PC-9 (cell line): ENCODE data around the gene CHST11. TPM values are rescaled to one million over a fixed set of nuclear protein-coding genes. Genes with fewer than 3 reads are reported as not detected.

Source experiments
- BruUV-seq: library from RNA; stranded (reverse); fragments of 400-500 nt; replicated peaks from 2 replicates; lab custom pipeline; 2021; lab: Mats Ljungman, UMichigan
- CTCF ChIA-PET: fragments of 300-600 bp; sonication (Branson Sonifier 250); formaldehyde crosslinking; loops from one replicate; lab custom pipeline; 2022; ENCODE audit warnings: antibody characterized with exemption; lab: Charles Lee
- POLR2A ChIA-PET: fragments of 300-600 bp; sonication (Branson Sonifier 250); formaldehyde crosslinking; loops from one replicate; lab custom pipeline; 2022; ENCODE audit warnings: antibody characterized with exemption; ENCODE audit not compliant: unreplicated experiment; lab: Charles Lee
- DNase-seq, 2 experiments: peaks; one replicate each; pipeline versions ENCODE4 v3.0.0 to v3.0.0-alpha.2; 2015 to 2022; ENCODE audit warnings: mixed read lengths in 1 of 2
- H2AFZ ChIP-seq: fragments of 200-600 bp; sonication (generic); 2 replicates; pipeline ENCODE4 v1.8.1; 2017; ENCODE audit warnings: antibody characterized with exemption
- H3F3A ChIP-seq: fragments of 200-600 bp; sonication (generic); 2 replicates; pipeline ENCODE4 v1.8.1; 2017; ENCODE audit warnings: antibody characterized with exemption, mild to moderate bottlenecking, low read depth; ENCODE audit not compliant: insufficient read depth
- H3K27ac ChIP-seq: fragments of 200-600 bp; sonication (generic); 2 replicates; pipeline ENCODE4 v1.6.1; 2016; ENCODE audit warnings: mixed run types
- H3K27me3 ChIP-seq: fragments of 200-600 bp; sonication (generic); 2 replicates; pipeline ENCODE4 v1.6.1; 2016; ENCODE audit warnings: low read depth, mixed run types; ENCODE audit not compliant: insufficient read depth
- H3K36me3 ChIP-seq: fragments of 200-600 bp; sonication (generic); 2 replicates; pipeline ENCODE4 v1.6.1; 2016; ENCODE audit warnings: low read depth, mixed run types
- H3K4me1 ChIP-seq: fragments of 200-600 bp; sonication (generic); replicated peaks from 2 replicates; pipeline ENCODE4 v1.6.1; 2016; ENCODE audit warnings: mixed run types; ENCODE audit not compliant: insufficient read depth
- H3K4me2 ChIP-seq: fragments of 200-600 bp; sonication (generic); 2 replicates; pipeline ENCODE4 v1.6.1; 2017; ENCODE audit warnings: mixed run types
- H3K4me3 ChIP-seq: fragments of 200-600 bp; sonication (generic); 2 replicates; pipeline ENCODE4 v1.6.1; 2016; ENCODE audit warnings: mixed run types
- H3K79me2 ChIP-seq: fragments of 200-600 bp; sonication (generic); 2 replicates; pipeline ENCODE4 v1.6.1; 2017; ENCODE audit warnings: low read depth, mixed run types
- H3K9me2 ChIP-seq: fragments of 200-600 bp; sonication (generic); 2 replicates; pipeline ENCODE4 v1.8.1; 2017; ENCODE audit warnings: mild to moderate bottlenecking; ENCODE audit not compliant: insufficient read depth
- H3K9me3 ChIP-seq: fragments of 200-600 bp; sonication (generic); 2 replicates; pipeline ENCODE4 v1.8.1; 2016; ENCODE audit warnings: low read depth; ENCODE audit not compliant: insufficient read depth
- H4K20me1 ChIP-seq: fragments of 200-600 bp; sonication (generic); 2 replicates; pipeline ENCODE4 v1.8.1; 2017; ENCODE audit not compliant: insufficient read depth
- EZH2 ChIP-seq: fragments of 200-600 bp; sonication (generic); IDR thresholded peaks from 2 replicates; pipeline ENCODE4 v1.8.0; 2017; ENCODE audit warnings: antibody characterized with exemption, low read depth
- intact Hi-C: fragments of 100-400 bp; cut with micrococcal nuclease; formaldehyde crosslinking; loops from one replicate; pipeline ENCODE4 v1.10.0; 2022; ENCODE audit not compliant: unreplicated experiment
- total RNA-seq: library from RNA; stranded (reverse); gene quantifications from 2 replicates; pipeline ENCODE4 v1.2.3, GENCODE V29; 2021
- TF ChIP-seq, protein P1 (sequence below): fragments of 200-600 bp; sonication (generic); conservative IDR thresholded peaks from 2 replicates; pipeline ENCODE4 v1.6.1; 2017; ENCODE audit warnings: mixed run types, antibody characterized with exemption, mild to moderate bottlenecking, moderate library complexity

Gene CHST11
- total RNA-seq, 1 experiment from 2014 or later: 39.9 TPM

DNA sequence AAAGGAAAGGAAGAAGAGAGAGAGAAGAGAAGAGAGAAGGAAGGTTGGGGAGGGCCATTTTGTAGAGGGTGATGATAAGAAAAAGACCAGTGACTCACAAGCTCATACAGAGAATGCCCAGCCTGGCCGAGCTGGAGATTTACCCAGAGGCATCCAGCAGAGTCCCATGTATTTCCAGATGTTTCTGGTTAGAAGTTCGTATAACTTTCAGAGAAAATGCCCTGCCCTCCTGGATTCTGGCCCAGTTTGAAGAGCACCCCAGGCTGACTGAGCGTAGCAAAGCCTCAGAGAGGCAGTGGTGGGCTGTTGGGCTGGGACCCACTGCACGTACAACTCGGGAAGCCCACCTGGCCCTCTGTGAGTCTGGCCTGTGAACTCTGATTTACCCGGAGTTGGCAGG is 279.6 kb downstream of the CHST11 start:
- Histone ChIP-seq H3K9me2 (no peaks in the 10 kb centered on the region), H3K4me3 (no peak overlapping the region), H3F3A (no peaks in the 10 kb centered on the region), H3K79me2 (peaks cover 23% of the 10 kb centered on the region), H4K20me1 (peaks cover 6% of the 10 kb centered on the region), H3K9me3 (no peaks in the 10 kb centered on the region), H3K4me2 (no peak overlapping the region), H3K36me3 (no peaks in the 10 kb centered on the region), H2AFZ (no peak overlapping the region), H3K27ac (no peak overlapping the region), H3K4me1 (no peaks in the 10 kb centered on the region; the same call in 1 of the 2 replicates), H3K27me3 (no peaks in the 10 kb centered on the region)
- TF ChIP-seq, protein P1, sequence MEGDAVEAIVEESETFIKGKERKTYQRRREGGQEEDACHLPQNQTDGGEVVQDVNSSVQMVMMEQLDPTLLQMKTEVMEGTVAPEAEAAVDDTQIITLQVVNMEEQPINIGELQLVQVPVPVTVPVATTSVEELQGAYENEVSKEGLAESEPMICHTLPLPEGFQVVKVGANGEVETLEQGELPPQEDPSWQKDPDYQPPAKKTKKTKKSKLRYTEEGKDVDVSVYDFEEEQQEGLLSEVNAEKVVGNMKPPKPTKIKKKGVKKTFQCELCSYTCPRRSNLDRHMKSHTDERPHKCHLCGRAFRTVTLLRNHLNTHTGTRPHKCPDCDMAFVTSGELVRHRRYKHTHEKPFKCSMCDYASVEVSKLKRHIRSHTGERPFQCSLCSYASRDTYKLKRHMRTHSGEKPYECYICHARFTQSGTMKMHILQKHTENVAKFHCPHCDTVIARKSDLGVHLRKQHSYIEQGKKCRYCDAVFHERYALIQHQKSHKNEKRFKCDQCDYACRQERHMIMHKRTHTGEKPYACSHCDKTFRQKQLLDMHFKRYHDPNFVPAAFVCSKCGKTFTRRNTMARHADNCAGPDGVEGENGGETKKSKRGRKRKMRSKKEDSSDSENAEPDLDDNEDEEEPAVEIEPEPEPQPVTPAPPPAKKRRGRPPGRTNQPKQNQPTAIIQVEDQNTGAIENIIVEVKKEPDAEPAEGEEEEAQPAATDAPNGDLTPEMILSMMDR: no peak
- no peak for TF ChIP-seq EZH2
- POLR2A ChIA-PET: interaction anchor here (0.7 kb wide), 1 partner anchor 563 kb away, joined by 7 read pairs; no protein-coding TSS in a partner anchor
- intact Hi-C loops: no loop called here
- no TSS peak for BruUV-seq
- CTCF ChIA-PET: no interaction called here
- no peak for DNase-seq

DNA sequence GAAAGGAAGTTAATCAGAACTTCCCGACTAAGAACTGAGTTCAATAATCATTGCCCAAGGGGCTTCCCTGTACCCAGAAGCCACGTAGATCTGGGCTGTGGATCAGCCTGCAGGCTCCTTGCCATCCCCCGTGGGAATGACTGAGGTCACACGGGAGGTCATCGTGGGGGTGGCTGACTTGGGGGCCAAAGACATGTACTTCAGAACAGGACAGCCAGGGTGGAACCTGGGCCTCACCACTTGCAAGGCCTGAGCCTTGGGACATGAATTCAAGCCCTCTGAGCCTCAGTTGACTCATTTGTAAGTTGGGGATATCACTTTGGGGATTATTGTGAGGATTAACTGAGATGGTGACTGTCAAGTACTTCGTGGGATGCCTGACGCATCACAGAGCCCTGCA is 280.4 kb downstream of the CHST11 start:
- DNase-seq: no peak
- Histone ChIP-seq H3K9me2 (no peaks in the 10 kb centered on the region), H3K36me3 (no peaks in the 10 kb centered on the region), H2AFZ (no peak overlapping the region), H3K4me1 (no peaks in the 10 kb centered on the region; the same call in 1 of the 2 replicates), H4K20me1 (peaks cover 9% of the 10 kb centered on the region), H3K27me3 (no peaks in the 10 kb centered on the region), H3K9me3 (no peaks in the 10 kb centered on the region), H3F3A (no peaks in the 10 kb centered on the region), H3K4me2 (no peak overlapping the region), H3K4me3 (no peak overlapping the region), H3K79me2 (peaks cover 31% of the 10 kb centered on the region), H3K27ac (no peak overlapping the region)
- CTCF ChIA-PET: no interaction called here
- POLR2A ChIA-PET: interaction anchor here (0.7 kb wide), 1 partner anchor 616 kb away, joined by 3 read pairs; no protein-coding TSS in a partner anchor
- intact Hi-C loops: no loop called here
- BruUV-seq: no TSS peak
- no peak for TF ChIP-seq EZH2
- TF ChIP-seq, protein P1: no peak

DNA sequence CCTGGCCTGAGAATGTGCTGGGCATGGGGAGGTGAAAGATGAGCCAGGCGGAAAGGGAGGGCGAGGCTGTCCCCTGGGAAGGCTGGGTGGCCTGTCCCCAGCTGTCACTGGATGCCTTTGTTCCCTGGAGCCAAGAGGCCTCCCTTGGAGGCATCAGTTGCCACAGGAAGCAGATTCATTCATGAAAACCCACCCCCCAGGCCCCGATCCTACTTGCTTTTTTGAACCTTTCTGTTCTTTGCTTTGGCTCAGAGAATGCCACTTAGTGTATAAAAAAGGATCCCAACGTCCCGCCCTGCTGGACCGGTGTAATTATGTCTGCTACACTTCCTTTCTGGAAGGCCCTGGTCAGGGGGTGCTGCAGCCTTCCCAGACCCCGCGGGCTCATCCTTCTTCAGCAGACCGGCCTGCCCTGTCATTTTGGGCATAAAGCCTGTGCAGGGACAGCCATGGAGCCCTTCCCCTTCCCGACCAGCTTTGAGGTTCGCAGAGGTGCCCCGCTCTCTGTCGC is 281.1 kb downstream of the CHST11 start:
- Histone ChIP-seq H3K79me2 (peaks cover 36% of the 10 kb centered on the region), H3K4me1 (no peaks in the 10 kb centered on the region; the same call in 1 of the 2 replicates), H3K36me3 (no peaks in the 10 kb centered on the region), H3K27me3 (no peaks in the 10 kb centered on the region), H3K9me2 (no peaks in the 10 kb centered on the region), H3K27ac (no peak overlapping the region), H4K20me1 (peaks cover 9% of the 10 kb centered on the region), H3K9me3 (no peaks in the 10 kb centered on the region), H3F3A (no peaks in the 10 kb centered on the region), H2AFZ (no peak overlapping the region), H3K4me3 (no peak overlapping the region), H3K4me2 (no peak overlapping the region)
- no peak for TF ChIP-seq EZH2
- TF ChIP-seq, protein P1: no peak
- CTCF ChIA-PET: no interaction called here
- intact Hi-C loops: no loop called here
- POLR2A ChIA-PET: no interaction called here
- DNase-seq: no peak
- no TSS peak for BruUV-seq
